GM21367 (cell line): ENCODE data around the gene GCK.

ENCODE experiments used
- ATAC-seq: cut with Tn5 transposase; IDR thresholded peaks from one replicate; pipeline ENCODE4 v1.9.1; 2021; ENCODE audit not compliant: unreplicated experiment

Gene GCK

GRCh38 chr7:44094883-44095592, 94.2 kb downstream of the GCK start:
- ATAC-seq: no peak

- no peak for ATAC-seq
These were observed 94.9 kb downstream of the GCK start for GRCh38 chr7:44094365-44094764.
